T-helper 9 cell (primary cell): ENCODE results near the gene CPEB4.

Experiments used
- DNase-seq: peaks from one replicate; pipeline ENCODE4 v3.0.0-alpha.2; 2020

CPEB4 gene

DNA sequence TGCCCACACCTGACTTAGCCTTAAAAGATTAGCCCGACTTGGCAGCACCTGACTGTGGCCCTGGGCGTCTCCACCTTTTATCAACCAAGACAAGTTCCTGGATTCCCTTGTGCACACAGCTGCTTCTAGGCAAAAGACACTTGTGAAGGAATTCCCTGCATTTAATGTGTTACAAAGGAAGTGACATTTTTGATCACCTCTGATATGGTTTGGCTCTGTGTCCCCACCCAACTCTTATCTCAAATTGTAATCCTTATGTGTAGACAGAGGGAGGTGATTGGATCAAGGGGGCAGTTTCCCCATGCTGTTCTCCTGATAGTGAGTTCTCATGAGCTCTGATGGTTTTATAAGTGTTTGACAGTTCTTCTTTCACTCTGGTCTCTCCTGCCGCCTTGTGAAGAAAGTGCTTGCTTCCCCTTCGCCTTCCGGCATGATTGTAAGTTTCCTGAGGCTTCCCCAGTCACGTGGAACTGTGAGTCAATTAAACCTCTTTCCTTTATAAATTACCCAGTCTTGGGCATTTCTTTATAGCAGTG is 2.6 kb upstream of the CPEB4 start:
- DNase-seq, result no peak

- no peak for DNase-seq
These were observed 2.0 kb upstream of the CPEB4 start for GRCh38 chr5:173886150-173886549.

DNA sequence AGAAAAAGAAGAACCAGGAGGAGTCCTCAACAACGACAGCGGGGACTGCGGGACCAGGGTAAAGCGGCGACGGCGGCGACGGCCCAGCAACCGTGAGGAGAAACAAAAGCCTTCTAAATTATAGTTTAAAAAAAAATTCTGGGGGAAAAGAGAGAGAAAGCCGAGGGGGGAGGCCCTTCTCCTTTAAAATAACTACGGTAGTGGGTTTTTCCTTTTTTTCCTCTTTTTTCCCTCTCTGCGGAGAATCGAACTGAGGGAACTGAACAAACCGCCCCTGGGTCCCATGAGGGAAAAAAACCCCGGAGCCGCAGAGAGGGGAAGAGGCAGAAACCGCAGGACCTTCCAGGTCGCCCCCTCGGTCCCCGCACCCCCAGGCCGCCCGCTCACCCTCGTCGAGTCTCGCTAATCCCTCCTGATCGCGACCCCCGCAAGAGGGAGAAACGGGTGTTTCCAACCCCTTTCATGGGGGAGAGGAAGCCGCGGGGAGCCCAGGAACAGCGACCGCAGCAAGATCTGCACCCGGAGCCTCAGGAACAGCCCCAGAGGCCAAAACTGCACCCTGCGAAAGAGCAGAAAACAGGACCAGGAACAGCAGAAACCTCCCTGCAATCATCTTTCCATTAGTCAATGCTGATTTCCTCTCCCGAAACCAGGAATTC is 453 bp downstream of the CPEB4 start:
- DNase-seq, result no peak

GRCh38 chr5:173890195-173890991 is 2.2 kb downstream of the CPEB4 start:
- no peak for DNase-seq

GRCh38 chr5:173891308-173892116 is 3.4 kb downstream of the CPEB4 start:
- DNase-seq, result no peak

DNA sequence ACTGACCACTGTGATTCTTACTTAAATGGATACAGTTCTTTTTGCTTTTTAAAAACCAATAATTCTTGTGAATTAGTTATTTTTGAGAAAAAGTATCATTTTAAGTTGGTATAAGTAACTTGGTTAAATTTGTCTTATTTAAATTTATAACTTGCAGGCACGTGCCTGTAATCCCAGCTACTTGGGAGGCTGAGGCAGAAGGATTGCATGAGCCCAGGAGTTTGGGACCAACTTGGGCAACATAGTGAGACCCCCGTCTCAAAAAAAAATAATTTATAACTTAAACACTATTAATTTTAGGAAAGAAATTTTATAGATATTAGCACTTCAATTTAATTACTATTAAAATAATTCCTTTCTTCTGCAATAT is 5.0 kb downstream of the CPEB4 start:
- no peak for DNase-seq

DNA sequence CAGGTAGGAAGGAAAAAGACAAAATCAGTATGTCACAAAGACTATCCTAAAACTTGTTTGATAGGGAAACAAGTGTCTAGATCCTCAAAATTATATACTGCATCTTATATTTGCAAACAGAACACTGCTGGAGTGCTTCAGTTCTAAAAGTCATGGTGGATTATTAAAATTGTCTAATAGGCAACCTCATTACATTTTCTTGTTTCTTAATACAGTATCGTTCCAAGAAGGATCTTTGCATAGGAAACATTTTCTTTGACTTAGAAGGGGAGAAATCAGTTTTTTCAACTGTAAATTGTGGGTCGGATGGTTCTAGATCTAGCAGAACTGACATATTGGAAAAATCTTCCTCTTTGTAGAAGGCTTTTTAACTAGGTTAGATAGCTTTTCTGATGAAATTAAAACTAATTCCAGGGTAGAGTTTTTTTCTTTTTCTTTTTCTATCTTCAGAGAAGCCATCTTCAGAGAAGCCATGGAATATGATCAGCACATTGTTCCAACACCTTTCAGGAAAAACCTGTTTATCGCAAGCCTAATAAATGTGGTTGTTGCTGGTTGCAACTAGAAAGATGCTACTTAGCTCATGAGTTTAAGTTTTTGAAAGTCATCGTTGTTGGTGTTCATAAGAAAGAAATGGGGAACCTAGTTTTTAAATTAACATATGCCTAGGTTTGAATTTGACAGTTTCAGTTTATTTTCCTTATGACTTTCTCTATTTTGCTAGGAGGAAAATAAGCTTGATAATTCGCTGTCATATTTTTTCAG is 7.4 kb downstream of the CPEB4 start:
- no peak for DNase-seq

DNA sequence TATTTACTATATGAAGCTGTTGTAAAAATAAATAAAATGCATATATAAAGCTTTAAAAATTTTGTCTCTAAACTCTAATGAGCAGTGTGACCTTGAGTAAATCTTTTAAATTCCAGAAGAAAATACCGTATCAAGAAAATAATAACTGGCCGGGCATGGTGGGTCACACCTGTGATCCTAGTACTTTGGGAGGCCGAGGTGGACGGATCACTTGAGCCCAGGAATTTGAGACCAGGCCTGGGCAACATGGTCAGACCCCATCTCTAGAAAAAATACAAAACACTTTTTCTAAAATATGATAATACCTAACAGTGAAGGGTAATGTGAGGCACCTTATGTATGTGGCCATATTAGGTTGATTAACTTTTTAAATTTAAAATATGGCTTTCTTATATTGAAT is 8.5 kb downstream of the CPEB4 start:
- DNase-seq, result no peak

DNA sequence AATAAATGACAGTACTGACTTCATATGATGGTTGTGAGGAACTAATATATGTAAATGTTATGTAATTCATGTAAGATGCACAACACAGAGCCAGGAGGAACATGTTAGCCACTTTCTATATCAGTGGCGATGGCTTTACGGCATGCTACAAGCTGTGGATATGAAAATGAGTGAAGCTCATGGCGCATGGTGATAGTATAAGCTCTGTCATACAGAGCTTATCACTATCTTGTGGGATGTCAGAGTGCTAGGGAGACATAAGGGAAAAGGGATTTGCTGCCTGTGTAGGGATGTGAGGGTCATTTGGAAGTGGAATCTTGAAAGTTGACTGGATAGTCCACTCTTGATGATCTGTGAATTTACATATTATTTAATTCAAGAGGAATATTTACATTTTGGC is 13.6 kb downstream of the CPEB4 start:
- no peak for DNase-seq

GRCh38 chr5:173902334-173902733 is 14.2 kb downstream of the CPEB4 start:
- no peak for DNase-seq

DNA sequence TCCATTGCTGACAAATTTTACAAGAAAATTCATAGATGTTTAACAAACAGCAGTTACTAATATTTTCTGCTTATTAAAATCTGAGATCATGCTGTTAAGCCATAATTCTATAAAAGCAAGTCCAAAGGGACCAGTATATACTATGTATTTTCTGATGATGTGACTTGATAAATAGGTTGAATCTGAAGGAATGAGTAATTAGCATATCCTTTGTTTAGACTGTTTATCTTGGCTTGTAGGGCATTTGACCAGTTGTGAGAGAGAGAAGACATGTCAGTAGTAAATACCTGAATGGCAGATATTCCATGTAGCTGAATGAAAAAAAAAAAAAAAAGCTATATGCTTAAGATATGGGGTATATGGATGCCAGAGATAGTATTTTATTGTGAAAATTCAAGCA is 14.6 kb downstream of the CPEB4 start:
- DNase-seq, result no peak

- no peak for DNase-seq
These were observed 15.4 kb downstream of the CPEB4 start for GRCh38 chr5:173903396-173904140.

- no peak for DNase-seq
These were observed 16.0 kb downstream of the CPEB4 start for GRCh38 chr5:173904151-173904550.

DNA sequence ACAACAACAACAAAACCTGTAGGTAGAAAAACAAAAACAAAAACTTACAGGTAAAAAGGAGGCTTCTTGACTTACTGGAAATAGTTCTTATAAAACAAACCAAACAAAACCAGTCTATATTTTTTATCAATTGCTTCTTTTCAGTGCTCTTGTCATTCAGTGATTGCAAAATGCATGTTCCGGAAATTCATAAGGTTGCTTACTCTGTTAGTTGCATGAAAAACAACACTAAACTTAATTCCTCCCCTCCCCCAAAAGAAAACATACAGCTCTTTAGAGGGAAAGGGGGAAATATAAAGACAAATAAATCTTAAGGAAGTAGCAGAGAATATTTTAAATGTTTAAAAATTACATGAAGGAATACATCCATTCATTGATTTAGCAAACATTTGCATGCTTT is 19.1 kb downstream of the CPEB4 start:
- DNase-seq, result no peak

- no peak for DNase-seq
These were observed 19.7 kb downstream of the CPEB4 start for GRCh38 chr5:173907686-173908371.

DNA sequence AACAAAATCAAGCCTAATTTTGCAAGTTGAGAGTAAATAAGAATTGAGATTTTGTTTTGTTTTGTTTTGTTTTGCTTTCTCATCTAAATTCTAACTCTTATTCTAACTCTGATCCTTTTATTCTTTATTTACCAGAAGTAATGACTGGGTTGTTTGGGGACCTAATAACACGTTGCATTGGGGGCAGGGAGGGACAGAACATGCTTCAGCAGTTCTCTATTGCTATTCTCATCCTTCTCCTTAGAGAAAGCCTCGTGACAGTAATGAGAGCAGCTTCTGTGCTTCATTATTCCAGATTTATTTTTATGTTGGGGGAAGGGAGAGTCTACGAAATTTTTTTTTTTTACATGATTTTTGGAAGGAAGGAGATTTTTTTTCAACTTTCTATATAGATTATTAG is 21.1 kb downstream of the CPEB4 start:
- DNase-seq, result no peak

DNA sequence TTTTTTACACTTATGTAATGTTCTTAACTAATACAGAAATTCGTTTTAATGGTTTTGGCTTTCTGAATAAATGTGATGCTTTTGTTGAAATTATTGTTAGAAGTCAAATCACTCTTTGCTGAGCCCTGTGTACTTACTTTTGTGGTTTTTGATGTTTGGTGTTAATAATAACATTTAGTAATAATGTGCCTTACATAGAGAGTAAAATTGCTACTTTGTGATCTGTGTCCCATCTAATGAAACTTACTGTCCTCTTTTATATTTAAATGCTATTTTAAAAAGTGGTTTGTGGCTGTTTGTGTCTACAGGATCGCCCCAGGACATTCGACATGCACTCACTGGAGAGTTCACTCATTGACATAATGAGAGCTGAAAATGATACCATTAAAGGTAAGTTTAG is 22.1 kb downstream of the CPEB4 start:
- no peak for DNase-seq

- no peak for DNase-seq
These were observed 23.5 kb downstream of the CPEB4 start for GRCh38 chr5:173911623-173912022.

GRCh38 chr5:173913686-173914321 is 25.7 kb downstream of the CPEB4 start:
- DNase-seq, result no peak

DNA sequence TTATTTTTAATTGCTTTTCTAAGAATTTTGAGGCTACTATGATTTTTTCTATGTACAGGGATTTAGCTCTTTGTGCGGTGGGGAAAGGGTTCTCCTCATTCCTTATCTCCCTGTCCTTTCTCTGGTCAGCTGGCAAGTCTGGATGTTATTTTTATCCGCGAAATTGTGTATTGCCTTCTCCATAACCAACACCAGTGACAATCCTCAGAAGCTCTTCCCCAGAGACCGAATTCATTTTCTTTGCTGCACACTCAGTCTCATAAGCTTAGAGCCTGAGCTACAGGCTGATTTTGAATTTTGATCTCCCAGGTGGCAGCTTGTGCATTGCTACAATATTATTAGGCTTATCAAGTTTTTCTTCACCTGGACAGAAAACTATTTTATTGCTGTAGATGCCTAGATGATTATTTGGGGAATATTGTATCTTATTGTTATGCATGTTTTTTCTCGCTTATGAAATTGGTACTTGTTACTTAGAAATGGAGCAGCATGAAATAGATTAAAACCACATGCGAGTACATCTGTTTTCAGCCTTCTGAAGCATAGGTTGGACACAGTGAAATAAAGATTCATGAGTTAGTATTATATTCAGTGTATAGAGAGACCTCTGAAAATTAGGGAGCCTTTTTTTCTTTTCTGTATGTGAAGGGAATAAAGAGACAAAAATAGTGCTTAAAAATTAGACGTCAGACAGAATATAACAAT is 27.3 kb downstream of the CPEB4 start:
- DNase-seq, result no peak
